Pulmonary artery endothelial cell (primary cell): ENCODE measurements around the gene NPHP1. TPM values are rescaled to one million over a fixed set of nuclear protein-coding genes. Genes with fewer than 3 reads are reported as not detected.

Source experiments
- total RNA-seq: library from RNA; depleted of rRNA; stranded (reverse); fragments of >200 nt; gene quantifications from 2 replicates; pipeline ENCODE4 v1.2.3, GENCODE V29; 2014

Gene NPHP1
- total RNA-seq, 1 donor from 2014 or later = 4.8 TPM

Other genes starting within 250 kb of the NPHP1 start
- 71.4 and 72.2 TPM in 2 replicates for gene MALL, start 89.2 kb downstream of the NPHP1 start, total RNA-seq
- 55.0 and 58.2 TPM in 2 replicates for gene MTLN, start 7.5 kb upstream of the NPHP1 start, total RNA-seq